Endothelial cell of umbilical vein (primary cell): ENCODE results near the gene LEO1. TPM values are rescaled to one million over a fixed set of nuclear protein-coding genes. Genes with fewer than 3 reads are reported as not detected.

ENCODE experiments used
- BruUV-seq: library from RNA; stranded (reverse); fragments of 400-500 nt; replicated peaks from 2 replicates; lab custom pipeline; 2021; lab: Mats Ljungman, UMichigan
- CTCF ChIA-PET: fragments of 300-600, 350-600 bp; sonication (Branson Sonifier 250); formaldehyde crosslinking; loops from one replicate; lab custom pipeline; 2021; ENCODE audit warnings: antibody characterized with exemption, inconsistent platforms; lab: Charles Lee
- POLR2A ChIA-PET: fragments of 300-600, 350-600 bp; sonication (Branson Sonifier 250); formaldehyde crosslinking; loops from one replicate; lab custom pipeline; 2021; ENCODE audit warnings: antibody characterized with exemption, inconsistent platforms; lab: Charles Lee
- DNase-seq: peaks from one replicate; pipeline ENCODE4 v3.0.0-alpha.2; 2011; ENCODE audit warnings: low read depth, low spot score
- FAIRE-seq: peaks from 2 replicates; lab custom pipeline; 2011; peaks lifted over from hg19 to GRCh38; lab: Jason Lieb, UNC
- H2AFZ ChIP-seq: 2 replicates; pipeline ENCODE4 v1.6.0; 2012; ENCODE audit warnings: low read depth, low read length, control low read depth, inconsistent platforms
- H3K27ac ChIP-seq: 2 replicates; pipeline ENCODE4 v1.5.1; 2011; ENCODE audit warnings: low read depth, mild to moderate bottlenecking, control low read depth, low read length, moderate library complexity; ENCODE audit not compliant: insufficient read depth
- H3K27me3 ChIP-seq, 2 experiments: 2 replicates each; pipeline versions ENCODE4 v1.6.0 to v1.6.1; 2011; ENCODE audit warnings: low read length in 2 of 2, mixed read lengths in 1 of 2; ENCODE audit not compliant: control insufficient read depth in 2 of 2, insufficient read depth in 2 of 2
- H3K36me3 ChIP-seq, 2 experiments: 2 replicates in 1 of 2; 3 replicates in 1 of 2; pipeline ENCODE4 v1.5.1; 2011; ENCODE audit warnings: low read length in 2 of 2, mild to moderate bottlenecking in 1 of 2, moderate library complexity in 1 of 2; ENCODE audit not compliant: control insufficient read depth in 2 of 2, insufficient read depth in 2 of 2; ENCODE audit errors: extremely low read depth in 1 of 2
- H3K4me1 ChIP-seq: 3 replicates; pipeline ENCODE4 v1.5.1; 2011; ENCODE audit warnings: mild to moderate bottlenecking, low read length; ENCODE audit not compliant: control insufficient read depth, insufficient read depth; ENCODE audit errors: extremely low read depth
- H3K4me2 ChIP-seq: 2 replicates; pipeline ENCODE4 v1.6.1; 2011; ENCODE audit warnings: low read length, control low read depth, mixed read lengths; ENCODE audit not compliant: insufficient read depth
- H3K4me3 ChIP-seq, 3 experiments: fragments of 200-600 bp in 1 of 3; sonication (generic), shearing (Covaris generic) in 1 of 3; replicated peaks in 1 of 3; 2 replicates each; pipeline ENCODE4 v1.5.1; 2011 to 2016; ENCODE audit warnings: control low read depth in 3 of 3, low read length in 3 of 3, mild to moderate bottlenecking in 2 of 3, inconsistent platforms in 1 of 3, low read depth in 1 of 3, moderate library complexity in 1 of 3; ENCODE audit not compliant: insufficient read depth in 1 of 3
- H3K79me2 ChIP-seq: 2 replicates; pipeline ENCODE4 v1.6.0; 2012; ENCODE audit warnings: low read length, inconsistent platforms; ENCODE audit not compliant: control insufficient read depth, insufficient read depth
- H3K9ac ChIP-seq: replicated peaks from 2 replicates; pipeline ENCODE3; 2011; ENCODE audit warnings: low read length, control low read depth; ENCODE audit not compliant: insufficient read depth; ENCODE audit errors: extremely low read depth
- H3K9me1 ChIP-seq: replicated peaks from 3 replicates; pipeline ENCODE4 v1.6.0; 2011; ENCODE audit warnings: mild to moderate bottlenecking, low read length; ENCODE audit not compliant: control insufficient read depth, insufficient read depth; ENCODE audit errors: extremely low read depth
- H3K9me3 ChIP-seq: replicated peaks from 2 replicates; pipeline ENCODE4 v1.5.1; 2012; ENCODE audit warnings: low read length, inconsistent platforms; ENCODE audit not compliant: control insufficient read depth, insufficient read depth
- H4K20me1 ChIP-seq: replicated peaks from 2 replicates; pipeline ENCODE3; 2011; ENCODE audit warnings: mild to moderate bottlenecking, low read length; ENCODE audit not compliant: control insufficient read depth, insufficient read depth; ENCODE audit errors: extremely low read depth
- CTCF ChIP-seq, 2 donors: IDR thresholded peaks; 1 replicate in 1 of 2; 2 replicates in 1 of 2; pipeline ENCODE4 v1.5.1; 2011; ENCODE audit warnings: low read length in 2 of 2, mild to moderate bottlenecking in 2 of 2, moderate library complexity in 2 of 2, control low read depth in 1 of 2, inconsistent platforms in 1 of 2, low read depth in 1 of 2; ENCODE audit not compliant: insufficient read depth in 1 of 2; ENCODE audit errors: extremely low read depth in 1 of 2
- EZH2 ChIP-seq: IDR thresholded peaks from 2 replicates; pipeline ENCODE4 v1.6.1; 2012; ENCODE audit warnings: borderline replicate concordance, low read depth, mild to moderate bottlenecking, moderate library complexity, low read length, inconsistent platforms; ENCODE audit not compliant: severe bottlenecking
- FOS ChIP-seq: IDR thresholded peaks from 2 replicates; pipeline ENCODE4 v1.6.1; 2011; ENCODE audit warnings: mild to moderate bottlenecking, low read length, moderate library complexity, borderline replicate concordance; ENCODE audit not compliant: insufficient read depth
- GATA2 ChIP-seq: IDR thresholded peaks from 2 replicates; pipeline ENCODE4 v1.7.0; 2011; ENCODE audit warnings: low read depth, mild to moderate bottlenecking, moderate library complexity, mixed read lengths, low read length; ENCODE audit not compliant: insufficient read length, insufficient read depth
- JUN ChIP-seq: IDR thresholded peaks from 2 replicates; pipeline ENCODE4 v1.6.1; 2011; ENCODE audit warnings: borderline replicate concordance, low read depth; ENCODE audit not compliant: insufficient read length, insufficient read depth
- MAX ChIP-seq: IDR thresholded peaks from 2 replicates; pipeline ENCODE4 v1.6.1; 2011; ENCODE audit not compliant: insufficient read depth, insufficient read length
- MYC ChIP-seq: IDR thresholded peaks from one replicate; pipeline ENCODE4 v1.6.1; 2011; ENCODE audit warnings: mild to moderate bottlenecking, low read depth, low read length
- POLR2A ChIP-seq: IDR thresholded peaks from 2 replicates; pipeline ENCODE4 v1.6.1; 2012; ENCODE audit warnings: low read depth, mild to moderate bottlenecking, control low read depth, low read length
- POLR2AphosphoS5 ChIP-seq: IDR thresholded peaks from 2 replicates; pipeline ENCODE4 v1.6.1; 2012; ENCODE audit warnings: low read depth, mild to moderate bottlenecking, control low read depth, low read length, moderate library complexity; ENCODE audit not compliant: insufficient read depth
- dilution Hi-C: fragments of 300-500 bp; cut with MboI; formaldehyde crosslinking; loops from one replicate; pipeline ENCODE4 v1.15.0; 2019; ENCODE audit warnings: low sequenced_read_pairs; ENCODE audit not compliant: extremely low pct_ligation_motif_present
- intact Hi-C: fragments of 100-400 bp; cut with micrococcal nuclease; formaldehyde crosslinking; loops from one replicate; pipeline ENCODE4 v1.10.0; 2022
- polyA plus RNA-seq, 4 experiments: library from polyadenylated mRNA; depleted of rRNA in 3 of 4; stranded (reverse) in 3 of 4; unstranded in 1 of 4; fragments of >200 nt; gene quantifications; 2 replicates each; pipeline versions ENCODE4 v1.2.1 to v1.2.3, GENCODE V29; 2011 to 2012; ENCODE audit warnings: missing spikeins in 1 of 4
- total RNA-seq: library from RNA; stranded (reverse); gene quantifications from 2 replicates; pipeline ENCODE4 v1.2.3, GENCODE V29; 2021

The LEO1 gene
- total and polyA plus RNA-seq, 2 donors (not counting 3 experiments of a cell fraction or from before 2014, with no cell fraction given), result 1.3 to 28.0 TPM

GRCh38 chr15:52002351-52002750 is 30.8 kb upstream of the LEO1 start:
- intact Hi-C loops, result no loop called here
- Histone ChIP-seq H2AFZ (peak overlapping the region; percentile 39), H3K79me2 (no peaks in the 10 kb centered on the region), H3K4me2 (no peak overlapping the region), H3K4me1 (peaks cover 26% of the 10 kb centered on the region), H3K9me3 (no peaks in the 10 kb centered on the region), H3K27me3 (no peaks in the 10 kb centered on the region), H3K27ac (no peak overlapping the region), H4K20me1 (no peaks in the 10 kb centered on the region), H3K4me3 (no peak overlapping the region), H3K9me1 (no peaks in the 10 kb centered on the region), H3K36me3 (no peaks in the 10 kb centered on the region), H3K9ac (no peak overlapping the region)
- FAIRE-seq (no peak), DNase-seq (peak; percentile 16)
- POLR2A ChIA-PET, result no interaction called here
- dilution Hi-C loops, result no loop called here
- CTCF ChIA-PET, result interaction anchor here (1.2 kb wide), 1 partner anchor 10 kb away, joined by 5 read pairs; no protein-coding TSS in a partner anchor
- BruUV-seq, result no TSS peak
- TF ChIP-seq POLR2AphosphoS5 (no peak), GATA2 (peak; percentile 64)

- ChIA-PET POLR2A (interaction anchor here (0.6 kb wide), 2 partner anchors 28 to 343 kb away, joined by 3 to 6 read pairs; no protein-coding TSS in a partner anchor), CTCF (interaction anchor here (0.7 to 1.9 kb wide), 11 partner anchors 8 to 152 kb away, joined by 3 to 10 read pairs (median 5); partner anchors contain the start of gene LEO1)
- Histone ChIP-seq H4K20me1 (no peaks in the 10 kb centered on the region), H3K4me2 (peak overlapping the region; percentile 73), H3K27me3 (no peaks in the 10 kb centered on the region), H3K79me2 (no peaks in the 10 kb centered on the region), H2AFZ (peak overlapping the region; percentile 45), H3K4me1 (peaks cover 20% of the 10 kb centered on the region), H3K4me3 (peak overlapping the region in 1 of 3 experiments; percentile 12), H3K36me3 (no peaks in the 10 kb centered on the region), H3K9ac (peak overlapping the region; percentile 23), H3K27ac (peak overlapping the region; percentile 27), H3K9me1 (no peaks in the 10 kb centered on the region), H3K9me3 (no peaks in the 10 kb centered on the region)
- FAIRE-seq, result peak; percentile 90
- dilution Hi-C loops (no loop called here), intact Hi-C loops (loop anchor here (1.0 kb wide), 2 partner anchors 13 to 26 kb away; partner anchors contain the start of gene MAPK6)
- TF ChIP-seq MYC (no peak), POLR2AphosphoS5 (peak; percentile 37), CTCF (IDR thresholded peaks at IDR 0.05; ENCODE audit: extremely low read depth in 1 of 2, insufficient read depth in 1 of 2, low read depth in 1 of 2, low read length in 2 of 2) (no peak), POLR2A (no peak), JUN (peak; percentile 84), GATA2 (no peak), MAX (no peak), FOS (peak; percentile 71), EZH2 (no peak)
- peak; percentile 74 for DNase-seq
- BruUV-seq, result no TSS peak
Measured at GRCh38 chr15:51992953-51993352, 21.4 kb upstream of the LEO1 start.
